ENCODE results near the gene LIAS.
"Not testable (repeated sequence)": the region's sequence is repeated elsewhere in the genome, so short reads cannot be mapped to it uniquely, and the experiment has no call there.

Gene LIAS

DNA sequence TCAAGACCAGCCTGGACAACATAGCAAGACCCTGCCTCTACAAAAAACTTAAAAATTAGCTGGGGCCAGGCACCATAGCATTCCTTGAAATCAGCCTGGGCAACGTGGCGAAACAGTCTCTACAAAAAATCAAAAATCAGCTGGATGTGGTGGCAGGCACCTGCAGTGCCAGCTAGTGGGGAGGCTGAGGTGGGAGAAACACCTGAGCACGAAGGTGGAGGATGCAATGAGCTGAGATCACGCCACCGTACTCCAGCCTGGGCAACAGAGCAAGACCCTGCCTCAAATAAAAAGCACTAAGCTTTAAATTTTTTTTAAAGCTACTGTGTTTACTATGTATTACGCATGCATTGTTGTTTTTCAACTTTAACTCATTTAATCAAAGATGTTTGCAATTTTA is 3.4 kb upstream of the LIAS start:
- DNase-seq (ENCODE audit: insufficient read length) (no peak), FAIRE-seq (no peak)
- TF ChIP-seq POLR2A (IDR thresholded peaks at IDR 0.05; ENCODE audit: low read depth, low read length): no peak; the same call in 1 of the 2 replicates
- no peak for TF ChIP-seq TAF1 (IDR thresholded peaks at IDR 0.05; ENCODE audit: borderline replicate concordance, low read depth, low read length)
- peak; percentile 50; the same call in 1 of the 2 replicates for TF ChIP-seq POLR2AphosphoS5 (IDR thresholded peaks at IDR 0.05; ENCODE audit: low read depth, low read length)

DNA sequence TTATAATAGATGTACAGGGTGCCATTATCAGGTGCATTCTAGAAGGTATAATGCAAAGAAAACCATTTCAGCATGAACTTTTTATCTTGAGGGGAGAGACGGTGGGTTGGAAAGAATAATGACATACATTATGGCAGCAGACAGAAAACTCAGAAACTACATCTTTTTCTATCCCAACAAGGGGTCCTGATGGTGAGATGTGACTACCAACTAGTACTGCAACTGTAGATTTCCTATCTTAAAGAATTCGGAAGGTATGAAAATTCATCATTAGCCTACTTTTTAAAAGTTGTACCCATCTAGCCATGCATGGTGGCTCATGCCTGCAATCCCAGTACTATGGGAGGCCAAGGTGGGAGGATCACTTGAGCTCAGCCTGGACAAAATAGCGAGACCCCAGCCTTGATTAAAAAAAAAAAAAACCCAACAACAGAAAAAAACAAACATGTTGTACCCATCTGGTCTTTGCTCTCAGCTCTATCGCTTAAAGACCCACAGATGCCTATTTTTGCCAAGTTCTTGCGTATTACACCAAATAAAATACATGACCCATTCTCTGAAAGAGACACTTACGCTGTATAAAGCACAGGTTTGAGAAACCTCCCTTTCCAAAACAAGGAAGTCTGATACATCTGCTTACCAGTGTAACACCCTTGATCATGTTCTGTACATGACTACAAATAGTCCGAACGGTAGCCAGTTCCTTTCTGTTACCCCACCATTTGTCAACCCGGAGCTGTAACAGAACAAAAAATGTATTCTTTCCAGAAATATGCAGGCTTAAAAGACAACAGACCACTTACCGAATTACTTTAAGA is 1.7 kb upstream of the LIAS start:
- FAIRE-seq (no peak), DNase-seq (ENCODE audit: insufficient read length) (no peak)
- no peak for TF ChIP-seq TAF1 (IDR thresholded peaks at IDR 0.05; ENCODE audit: borderline replicate concordance, low read depth, low read length)
- peak; percentile 58; the same call in 1 of the 2 replicates for TF ChIP-seq POLR2AphosphoS5 (IDR thresholded peaks at IDR 0.05; ENCODE audit: low read depth, low read length)
- TF ChIP-seq POLR2A (IDR thresholded peaks at IDR 0.05; ENCODE audit: low read depth, low read length): no peak; the same call in 1 of the 2 replicates

- not testable (repeated sequence) for FAIRE-seq; DNase-seq (ENCODE audit: insufficient read length)
These were observed 723 bp upstream of the LIAS start for GRCh38 chr4:39458161-39458504.

DNA sequence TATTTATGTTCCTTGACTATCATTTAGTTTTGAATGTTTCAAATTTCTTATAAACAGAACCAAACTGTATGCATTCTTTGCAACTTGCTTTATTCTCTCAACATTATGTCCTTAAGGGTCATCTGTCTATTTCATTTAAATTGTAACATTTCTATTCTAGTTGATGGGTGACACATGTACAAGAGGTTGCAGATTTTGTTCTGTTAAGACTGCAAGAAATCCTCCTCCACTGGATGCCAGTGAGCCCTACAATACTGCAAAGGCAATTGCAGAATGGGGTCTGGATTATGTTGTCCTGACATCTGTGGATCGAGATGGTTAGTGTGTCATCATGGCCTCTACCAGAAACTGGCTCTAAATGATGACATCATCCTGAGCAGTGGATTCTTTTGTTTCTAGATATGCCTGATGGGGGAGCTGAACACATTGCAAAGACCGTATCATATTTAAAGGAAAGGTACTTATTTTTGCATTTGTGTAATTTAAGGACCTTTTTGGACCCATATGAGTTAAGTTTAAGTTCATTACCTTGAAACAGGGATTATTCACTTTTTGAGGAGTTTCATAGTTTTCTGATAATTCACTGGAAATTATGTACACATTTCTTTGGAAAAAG is 6.1 kb downstream of the LIAS start:
- DNase-seq (ENCODE audit: insufficient read length) (no peak), FAIRE-seq (peak; percentile 40)
- no peak for TF ChIP-seq POLR2A (IDR thresholded peaks at IDR 0.05; ENCODE audit: low read depth, low read length)
- TF ChIP-seq TAF1 (IDR thresholded peaks at IDR 0.05; ENCODE audit: borderline replicate concordance, low read depth, low read length): no peak
- no peak for TF ChIP-seq POLR2AphosphoS5 (IDR thresholded peaks at IDR 0.05; ENCODE audit: low read depth, low read length)

DNA sequence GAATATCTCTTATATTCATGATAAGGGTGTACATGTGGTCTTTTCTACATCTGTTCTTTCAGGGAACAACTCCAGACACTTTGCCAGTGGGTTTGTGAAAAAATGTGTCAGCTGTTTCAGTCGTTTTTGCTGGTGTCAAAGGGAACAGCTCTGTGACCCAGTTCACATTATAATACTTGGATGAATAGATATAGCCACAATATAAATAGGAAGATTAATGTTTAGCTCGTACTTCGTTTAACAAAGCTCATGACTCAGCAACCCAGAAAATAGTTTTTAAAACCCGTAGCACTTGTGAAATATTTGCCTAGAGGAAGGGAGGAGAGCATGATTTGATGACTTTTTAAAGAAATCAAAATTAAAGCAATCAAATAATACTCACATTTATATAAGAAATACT is 7.9 kb downstream of the LIAS start:
- FAIRE-seq (no peak), DNase-seq (ENCODE audit: insufficient read length) (no peak)
- no peak for TF ChIP-seq POLR2AphosphoS5 (IDR thresholded peaks at IDR 0.05; ENCODE audit: low read depth, low read length)
- TF ChIP-seq POLR2A (IDR thresholded peaks at IDR 0.05; ENCODE audit: low read depth, low read length): no peak
- TF ChIP-seq TAF1 (IDR thresholded peaks at IDR 0.05; ENCODE audit: borderline replicate concordance, low read depth, low read length): no peak

GRCh38 chr4:39467464-39467863 is 8.6 kb downstream of the LIAS start:
- no peak for TF ChIP-seq POLR2AphosphoS5 (IDR thresholded peaks at IDR 0.05; ENCODE audit: low read depth, low read length)
- no peak for TF ChIP-seq POLR2A (IDR thresholded peaks at IDR 0.05; ENCODE audit: low read depth, low read length)
- TF ChIP-seq TAF1 (IDR thresholded peaks at IDR 0.05; ENCODE audit: borderline replicate concordance, low read depth, low read length): no peak
- DNase-seq (ENCODE audit: insufficient read length): no peak
- no peak for FAIRE-seq

- FAIRE-seq (peak; percentile 82), DNase-seq (ENCODE audit: insufficient read length) (no peak)
- no peak for TF ChIP-seq POLR2AphosphoS5 (IDR thresholded peaks at IDR 0.05; ENCODE audit: low read depth, low read length)
- no peak for TF ChIP-seq TAF1 (IDR thresholded peaks at IDR 0.05; ENCODE audit: borderline replicate concordance, low read depth, low read length)
- TF ChIP-seq POLR2A (IDR thresholded peaks at IDR 0.05; ENCODE audit: low read depth, low read length): no peak
These were observed 10.7 kb downstream of the LIAS start for GRCh38 chr4:39469429-39470077.

DNA sequence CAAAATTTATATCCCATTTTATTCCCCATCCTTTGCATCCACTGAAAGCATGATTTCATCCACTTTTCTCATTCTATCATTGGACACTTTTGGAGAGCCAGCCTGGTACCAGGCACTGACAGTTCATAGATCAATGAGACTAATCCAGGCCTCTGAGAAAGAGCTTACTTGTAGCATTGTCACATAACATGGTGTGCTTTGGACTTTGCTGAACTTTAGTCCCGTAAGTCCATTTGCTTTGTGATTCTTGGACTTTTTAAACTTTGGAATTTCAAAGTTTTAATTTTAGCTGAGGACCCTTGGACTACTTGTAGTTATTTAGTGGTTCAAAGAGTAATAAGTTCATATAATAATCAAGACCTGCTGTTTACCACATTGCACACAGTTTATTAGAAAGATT is 11.5 kb downstream of the LIAS start:
- no peak for TF ChIP-seq POLR2AphosphoS5 (IDR thresholded peaks at IDR 0.05; ENCODE audit: low read depth, low read length)
- TF ChIP-seq TAF1 (IDR thresholded peaks at IDR 0.05; ENCODE audit: borderline replicate concordance, low read depth, low read length): no peak
- TF ChIP-seq POLR2A (IDR thresholded peaks at IDR 0.05; ENCODE audit: low read depth, low read length): no peak
- FAIRE-seq (peak; percentile 69), DNase-seq (ENCODE audit: insufficient read length) (no peak)

GRCh38 chr4:39472396-39472795 is 13.5 kb downstream of the LIAS start:
- no peak for TF ChIP-seq POLR2A (IDR thresholded peaks at IDR 0.05; ENCODE audit: low read depth, low read length)
- TF ChIP-seq TAF1 (IDR thresholded peaks at IDR 0.05; ENCODE audit: borderline replicate concordance, low read depth, low read length): no peak
- TF ChIP-seq POLR2AphosphoS5 (IDR thresholded peaks at IDR 0.05; ENCODE audit: low read depth, low read length): no peak
- DNase-seq (ENCODE audit: insufficient read length) (no peak), FAIRE-seq (no peak)

DNA sequence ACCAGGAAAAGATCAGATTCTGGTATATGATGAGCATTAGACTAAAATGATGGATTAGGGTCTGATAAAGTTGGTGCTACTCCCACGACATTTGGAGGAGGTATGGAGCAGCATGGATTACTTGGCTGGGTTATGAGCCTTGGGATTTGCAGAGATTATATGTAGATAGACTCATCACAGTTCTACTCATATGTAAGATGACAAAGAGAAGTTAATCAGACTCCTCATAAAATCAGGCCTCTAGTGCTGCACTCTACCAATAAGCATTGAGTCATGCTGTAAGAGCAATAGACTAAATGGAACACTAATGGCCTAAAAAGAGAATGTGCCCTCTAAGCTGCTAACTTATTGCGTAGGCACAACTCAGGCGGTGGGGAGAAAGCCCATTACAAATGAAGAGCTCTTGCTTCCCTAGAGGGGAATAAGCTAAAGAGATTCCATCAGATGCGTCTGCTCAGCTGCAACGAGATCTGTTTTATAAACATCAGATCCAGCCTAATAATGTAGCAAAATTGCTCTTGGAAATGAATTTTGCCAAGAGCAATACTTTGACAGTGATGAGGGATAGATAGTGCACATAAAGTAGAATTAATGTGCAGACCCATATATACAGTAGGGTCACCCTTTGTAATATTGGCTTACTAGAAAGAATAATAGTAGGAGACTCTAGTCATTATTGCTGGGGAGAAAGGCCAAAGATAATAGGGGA is 17.5 kb downstream of the LIAS start:
- DNase-seq (ENCODE audit: insufficient read length) (no peak), FAIRE-seq (no peak)
- TF ChIP-seq POLR2A (IDR thresholded peaks at IDR 0.05; ENCODE audit: low read depth, low read length) (no peak), TAF1 (IDR thresholded peaks at IDR 0.05; ENCODE audit: borderline replicate concordance, low read depth, low read length) (no peak), POLR2AphosphoS5 (IDR thresholded peaks at IDR 0.05; ENCODE audit: low read depth, low read length) (no peak)

DNA sequence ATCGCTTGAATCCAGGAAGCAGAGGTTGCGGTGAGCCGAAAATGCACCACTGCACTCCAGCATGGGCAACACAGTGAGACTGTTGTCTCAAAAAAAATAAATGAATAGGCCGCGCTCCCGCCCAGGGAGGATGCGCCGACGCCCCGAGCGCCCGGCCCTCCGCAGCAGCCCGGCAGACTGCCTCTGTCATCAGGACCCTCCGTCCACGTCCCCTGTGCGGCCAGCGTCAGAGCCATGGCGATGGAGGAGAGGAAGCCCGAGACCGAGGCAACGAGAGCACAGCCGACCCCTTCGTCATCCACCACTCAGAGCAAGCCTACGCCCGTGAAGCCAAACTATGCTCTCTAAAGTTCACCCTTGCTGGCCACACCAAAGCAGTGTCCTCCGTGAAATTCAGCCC is 21.4 kb downstream of the LIAS start:
- DNase-seq (ENCODE audit: insufficient read length) (no peak), FAIRE-seq (no peak)
- TF ChIP-seq POLR2AphosphoS5 (IDR thresholded peaks at IDR 0.05; ENCODE audit: low read depth, low read length) (no peak), TAF1 (IDR thresholded peaks at IDR 0.05; ENCODE audit: borderline replicate concordance, low read depth, low read length) (no peak), POLR2A (IDR thresholded peaks at IDR 0.05; ENCODE audit: low read depth, low read length) (no peak)

Measured in GM12892 (cell line).